ENCODE results near the gene BCAS1. TPM values are rescaled to one million over a fixed set of nuclear protein-coding genes. Genes with fewer than 3 reads are reported as not detected.

The BCAS1 gene
- total RNA-seq, 1 experiment from 2014 or later: 4.0 TPM

GRCh38 chr20:54000914-54001313 lies 69.5 kb downstream of the BCAS1 start:
- H3K9me3 ChIP-seq (ENCODE audit: insufficient read depth, low read depth): peaks cover 12% of the 10 kb centered on the region; the same call in 1 of the 2 replicates
- H3K36me3 ChIP-seq (ENCODE audit: low read depth): no peaks in the 10 kb centered on the region
- H3K4me2 ChIP-seq: no peak overlapping the region
- no peak overlapping the region for H3K27ac ChIP-seq
- no peaks in the 10 kb centered on the region for H3K79me2 ChIP-seq (ENCODE audit: low read depth)
- H3K4me3 ChIP-seq: no peak overlapping the region
- ChIA-PET POLR2A (ENCODE audit: unreplicated experiment) (interaction anchor here (0.8 kb wide), 1 partner anchor 136 kb away, joined by 3 read pairs; no protein-coding TSS in a partner anchor), CTCF (no interaction called here)
- H3K27me3 ChIP-seq (ENCODE audit: insufficient read depth, low read depth): no peaks in the 10 kb centered on the region
- BruUV-seq (replicated peaks): no TSS peak
- H2AFZ ChIP-seq: no peak overlapping the region
- H3K4me1 ChIP-seq (replicated peaks; ENCODE audit: insufficient read depth): no peaks in the 10 kb centered on the region
- no peak for TF ChIP-seq EZH2 (IDR thresholded peaks at IDR 0.05; ENCODE audit: low read depth)
- no peak for TF ChIP-seq CTCF (conservative IDR thresholded peaks at IDR 0.05)
- H4K20me1 ChIP-seq (ENCODE audit: insufficient read depth): no peaks in the 10 kb centered on the region
- DNase-seq: no peak
- H3F3A ChIP-seq (ENCODE audit: insufficient read depth, low read depth): no peaks in the 10 kb centered on the region
- H3K9me2 ChIP-seq (ENCODE audit: insufficient read depth): no peaks in the 10 kb centered on the region
- intact Hi-C loops (cut with micrococcal nuclease; ENCODE audit: unreplicated experiment): no loop called here

GRCh38 chr20:54000262-54000661 lies 70.1 kb downstream of the BCAS1 start:
- Histone ChIP-seq H3K4me1 (replicated peaks; ENCODE audit: insufficient read depth) (no peaks in the 10 kb centered on the region), H3K4me2 (no peak overlapping the region), H3K4me3 (no peak overlapping the region), H3K27me3 (ENCODE audit: insufficient read depth, low read depth) (no peaks in the 10 kb centered on the region), H3F3A (ENCODE audit: insufficient read depth, low read depth) (no peaks in the 10 kb centered on the region), H3K27ac (no peak overlapping the region), H4K20me1 (ENCODE audit: insufficient read depth) (no peaks in the 10 kb centered on the region), H3K36me3 (ENCODE audit: low read depth) (no peaks in the 10 kb centered on the region), H3K9me2 (ENCODE audit: insufficient read depth) (no peaks in the 10 kb centered on the region), H3K9me3 (ENCODE audit: insufficient read depth, low read depth) (peaks cover 12% of the 10 kb centered on the region; the same call in 1 of the 2 replicates), H3K79me2 (ENCODE audit: low read depth) (no peaks in the 10 kb centered on the region), H2AFZ (no peak overlapping the region)
- POLR2A ChIA-PET (ENCODE audit: unreplicated experiment): no interaction called here
- TF ChIP-seq EZH2 (IDR thresholded peaks at IDR 0.05; ENCODE audit: low read depth) (no peak), CTCF (conservative IDR thresholded peaks at IDR 0.05) (no peak)
- no TSS peak for BruUV-seq (replicated peaks)
- intact Hi-C loops (cut with micrococcal nuclease; ENCODE audit: unreplicated experiment): no loop called here
- CTCF ChIA-PET: no interaction called here
- DNase-seq: no peak

- CTCF ChIA-PET: no interaction called here
- no peaks in the 10 kb centered on the region for H3K4me1 ChIP-seq (replicated peaks; ENCODE audit: insufficient read depth)
Measured at GRCh38 chr20:53999077-53999476, 71.3 kb downstream of the BCAS1 start.

More at GRCh38 chr20:53999077-53999476, 71.3 kb downstream of the BCAS1 start:
- Histone ChIP-seq H3K9me2 (ENCODE audit: insufficient read depth) (no peaks in the 10 kb centered on the region), H3K4me3 (no peak overlapping the region), H3K36me3 (ENCODE audit: low read depth) (no peaks in the 10 kb centered on the region), H3F3A (ENCODE audit: insufficient read depth, low read depth) (no peaks in the 10 kb centered on the region), H3K27me3 (ENCODE audit: insufficient read depth, low read depth) (no peaks in the 10 kb centered on the region), H2AFZ (no peak overlapping the region), H3K27ac (no peak overlapping the region), H3K4me2 (no peak overlapping the region), H3K79me2 (ENCODE audit: low read depth) (no peaks in the 10 kb centered on the region), H3K9me3 (ENCODE audit: insufficient read depth, low read depth) (peaks cover 12% of the 10 kb centered on the region; the same call in 1 of the 2 replicates), H4K20me1 (ENCODE audit: insufficient read depth) (no peaks in the 10 kb centered on the region)
- POLR2A ChIA-PET (ENCODE audit: unreplicated experiment): no interaction called here
- intact Hi-C loops (cut with micrococcal nuclease; ENCODE audit: unreplicated experiment): no loop called here
- no peak for TF ChIP-seq CTCF (conservative IDR thresholded peaks at IDR 0.05)
- TF ChIP-seq EZH2 (IDR thresholded peaks at IDR 0.05; ENCODE audit: low read depth): no peak
- BruUV-seq (replicated peaks): no TSS peak
- no peak for DNase-seq
